Astrocyte (in vitro differentiated cells and primary cell): Measurements from ENCODE around the gene SAMHD1. TPM values are rescaled to one million over a fixed set of nuclear protein-coding genes. Genes with fewer than 3 reads are reported as not detected.

ENCODE experiments used
- DNase-seq: peaks from one replicate; pipeline ENCODE4 v3.0.0-alpha.2; 2010; ENCODE audit warnings: low read depth
- FAIRE-seq: peaks from 2 replicates; lab custom pipeline; 2011; peaks lifted over from hg19 to GRCh38; lab: Jason Lieb, UNC
- H2AFZ ChIP-seq: 2 replicates; pipeline ENCODE4 v1.6.0; 2012; ENCODE audit warnings: low read depth, low read length, inconsistent platforms
- H3K27ac ChIP-seq: 2 replicates; pipeline ENCODE4 v1.5.1; 2011; ENCODE audit warnings: low read depth, low read length, inconsistent platforms
- H3K27me3 ChIP-seq: 2 replicates; pipeline ENCODE4 v1.6.0; 2011; ENCODE audit warnings: low read length, inconsistent platforms; ENCODE audit not compliant: insufficient read depth
- H3K36me3 ChIP-seq: 2 replicates; pipeline ENCODE4 v1.5.1; 2011; ENCODE audit warnings: low read length, inconsistent platforms; ENCODE audit not compliant: insufficient read depth
- H3K4me1 ChIP-seq: 2 replicates; pipeline ENCODE4 v1.5.1; 2011; ENCODE audit warnings: low read length, inconsistent platforms; ENCODE audit not compliant: insufficient read depth
- H3K4me2 ChIP-seq: 2 replicates; pipeline ENCODE4 v1.6.0; 2012; ENCODE audit warnings: low read length, inconsistent platforms
- H3K4me3 ChIP-seq: 2 replicates; pipeline ENCODE4 v1.5.1; 2011; ENCODE audit warnings: low read depth, mild to moderate bottlenecking, low read length, inconsistent platforms; ENCODE audit not compliant: insufficient read depth
- H3K79me2 ChIP-seq: 2 replicates; pipeline ENCODE4 v1.6.0; 2012; ENCODE audit warnings: mild to moderate bottlenecking, low read length, inconsistent platforms; ENCODE audit not compliant: insufficient read depth
- H3K9ac ChIP-seq: 2 replicates; pipeline ENCODE4 v1.6.0; 2012; ENCODE audit warnings: mild to moderate bottlenecking, low read length, inconsistent platforms
- H3K9me3 ChIP-seq: 2 replicates; pipeline ENCODE4 v1.5.1; 2012; ENCODE audit warnings: low read depth, mild to moderate bottlenecking, low read length, inconsistent platforms; ENCODE audit not compliant: insufficient read depth
- H4K20me1 ChIP-seq: 2 replicates; pipeline ENCODE4 v1.6.0; 2012; ENCODE audit warnings: low read length, inconsistent platforms; ENCODE audit not compliant: insufficient read depth
- H3K27ac Mint-ChIP-seq: one replicate; pipeline ENCODE4 v1.8.0; 2021; ENCODE audit warnings: mild to moderate bottlenecking, mixed read lengths; ENCODE audit not compliant: unreplicated experiment
- H3K27me3 Mint-ChIP-seq: one replicate; pipeline ENCODE4 v1.8.0; 2021; ENCODE audit warnings: low read depth, mixed read lengths; ENCODE audit not compliant: unreplicated experiment
- H3K36me3 Mint-ChIP-seq: one replicate; pipeline ENCODE4 v1.8.0; 2021; ENCODE audit warnings: low read depth, mixed read lengths; ENCODE audit not compliant: unreplicated experiment
- H3K4me1 Mint-ChIP-seq: one replicate; pipeline ENCODE4 v1.8.0; 2021; ENCODE audit warnings: low read depth, mixed read lengths; ENCODE audit not compliant: unreplicated experiment
- H3K4me3 Mint-ChIP-seq: one replicate; pipeline ENCODE4 v1.8.0; 2021; ENCODE audit warnings: mild to moderate bottlenecking, moderate library complexity, mixed read lengths; ENCODE audit not compliant: unreplicated experiment
- H3K9me3 Mint-ChIP-seq: one replicate; pipeline ENCODE4 v1.8.0; 2021; ENCODE audit warnings: mild to moderate bottlenecking, mixed read lengths; ENCODE audit not compliant: unreplicated experiment
- CTCF ChIP-seq: IDR thresholded peaks from 2 replicates; pipeline ENCODE4 v1.5.1; 2011; ENCODE audit warnings: low read depth, mild to moderate bottlenecking, inconsistent platforms, low read length, moderate library complexity; ENCODE audit not compliant: insufficient read depth
- EZH2 ChIP-seq: IDR thresholded peaks from 2 replicates; pipeline ENCODE4 v1.6.1; 2012; ENCODE audit warnings: mild to moderate bottlenecking, low read length, inconsistent platforms; ENCODE audit not compliant: insufficient read depth
- total RNA-seq: library from RNA; stranded (reverse); gene quantifications from 2 replicates; pipeline ENCODE4 v1.2.1, GENCODE V29; 2021

The SAMHD1 gene
- total RNA-seq, 1 donor from 2014 or later, result 99.7 TPM

- no peak overlapping the region for H3K4me3 ChIP-seq
- H3K9ac ChIP-seq, result no peak overlapping the region
- H3K9me3 Mint-ChIP-seq, result peaks cover 18% of the 10 kb centered on the region
- H3K4me1 ChIP-seq, result no peaks in the 10 kb centered on the region
- H3K36me3 Mint-ChIP-seq, result peaks cover 7% of the 10 kb centered on the region
- H4K20me1 ChIP-seq, result no peaks in the 10 kb centered on the region
- FAIRE-seq (no peak), DNase-seq (no peak)
- no peak overlapping the region for H2AFZ ChIP-seq
- no peak overlapping the region for H3K4me2 ChIP-seq
- H3K27me3 Mint-ChIP-seq, result peaks cover 3% of the 10 kb centered on the region
- no peak overlapping the region for H3K4me3 Mint-ChIP-seq
- no peak for TF ChIP-seq CTCF
- no peak for TF ChIP-seq EZH2
- no peaks in the 10 kb centered on the region for H3K79me2 ChIP-seq
- H3K36me3 ChIP-seq, result no peaks in the 10 kb centered on the region
- no peaks in the 10 kb centered on the region for H3K27me3 ChIP-seq
- H3K27ac ChIP-seq, result no peak overlapping the region
- H3K4me1 Mint-ChIP-seq, result no peaks in the 10 kb centered on the region
- H3K9me3 ChIP-seq, result peaks cover 8% of the 10 kb centered on the region
- no peak overlapping the region for H3K27ac Mint-ChIP-seq
Measured at GRCh38 chr20:36957875-36958667, 6.6 kb upstream of the SAMHD1 start.

GRCh38 chr20:36956674-36957073 is 5.2 kb upstream of the SAMHD1 start:
- peaks cover 2% of the 10 kb centered on the region for H3K4me1 Mint-ChIP-seq
- Histone ChIP-seq H2AFZ (no peak overlapping the region), H3K4me3 (no peak overlapping the region), H3K4me1 (no peaks in the 10 kb centered on the region), H3K4me2 (no peak overlapping the region), H3K9ac (no peak overlapping the region), H3K27me3 (no peaks in the 10 kb centered on the region), H3K9me3 (no peaks in the 10 kb centered on the region), H3K79me2 (no peaks in the 10 kb centered on the region), H3K36me3 (no peaks in the 10 kb centered on the region), H4K20me1 (no peaks in the 10 kb centered on the region), H3K27ac (no peak overlapping the region)
- FAIRE-seq (no peak), DNase-seq (no peak)
- H3K9me3 Mint-ChIP-seq, result peaks cover 8% of the 10 kb centered on the region
- peaks cover 7% of the 10 kb centered on the region for H3K36me3 Mint-ChIP-seq
- H3K27me3 Mint-ChIP-seq, result peaks cover 3% of the 10 kb centered on the region
- no peak overlapping the region for H3K27ac Mint-ChIP-seq
- TF ChIP-seq CTCF (no peak), EZH2 (no peak)
- no peak overlapping the region for H3K4me3 Mint-ChIP-seq

GRCh38 chr20:36956016-36956415 is 4.5 kb upstream of the SAMHD1 start:
- peaks cover 6% of the 10 kb centered on the region for H3K9me3 Mint-ChIP-seq
- Histone ChIP-seq H3K4me2 (no peak overlapping the region), H3K27ac (no peak overlapping the region), H3K4me3 (no peak overlapping the region), H2AFZ (no peak overlapping the region), H3K4me1 (no peaks in the 10 kb centered on the region), H3K79me2 (no peaks in the 10 kb centered on the region), H3K9ac (no peak overlapping the region), H3K27me3 (no peaks in the 10 kb centered on the region), H4K20me1 (no peaks in the 10 kb centered on the region), H3K36me3 (no peaks in the 10 kb centered on the region), H3K9me3 (no peaks in the 10 kb centered on the region)
- H3K4me1 Mint-ChIP-seq, result peaks cover 2% of the 10 kb centered on the region
- no peak overlapping the region for H3K27ac Mint-ChIP-seq
- TF ChIP-seq CTCF (no peak), EZH2 (no peak)
- DNase-seq (no peak), FAIRE-seq (no peak)
- H3K27me3 Mint-ChIP-seq, result peaks cover 3% of the 10 kb centered on the region
- H3K36me3 Mint-ChIP-seq, result peaks cover 6% of the 10 kb centered on the region
- no peak overlapping the region for H3K4me3 Mint-ChIP-seq
